SK-N-SH treated with all-trans-retinoic acid at 6 μM for 48 hours (cell line): ENCODE measurements around the gene PLAAT4.

Experiments used
- ARNTL ChIP-seq: fragments of 450-650 bp; formaldehyde crosslinking; IDR thresholded peaks from 2 replicates; pipeline ENCODE4 v1.5.0; 2020; ENCODE audit warnings: low read depth, mild to moderate bottlenecking, moderate library complexity, borderline replicate concordance
- CREB5 ChIP-seq: fragments of 250-450 bp; sonication (Bioruptor Pico); IDR thresholded peaks from 2 replicates; pipeline ENCODE4 v1.5.1; 2020; ENCODE audit warnings: low read depth, mild to moderate bottlenecking, moderate library complexity
- OSR1 ChIP-seq: fragments of 250-450 bp; sonication (Bioruptor Pico); IDR thresholded peaks from 2 replicates; pipeline ENCODE4 v1.8.0; 2022; ENCODE audit warnings: moderate library complexity, mild to moderate bottlenecking, inconsistent platforms
- PATZ1 ChIP-seq: fragments of 250-450 bp; sonication (Bioruptor Pico); IDR thresholded peaks from 2 replicates; pipeline ENCODE4 v1.8.0; 2020; ENCODE audit warnings: mild to moderate bottlenecking, moderate library complexity, borderline replicate concordance
- SNAI2 ChIP-seq: fragments of 250-450 bp; sonication (Bioruptor Pico); IDR thresholded peaks from 2 replicates; pipeline ENCODE4 v1.5.0; 2020; ENCODE audit warnings: mild to moderate bottlenecking, moderate library complexity
- ZFP3 ChIP-seq: fragments of 250-450 bp; sonication (Bioruptor Pico); IDR thresholded peaks from 2 replicates; pipeline ENCODE4 v1.5.0; 2020; ENCODE audit warnings: mild to moderate bottlenecking, moderate library complexity
- ZNF70 ChIP-seq: fragments of 450-650 bp; formaldehyde crosslinking; IDR thresholded peaks from 2 replicates; pipeline ENCODE4 v1.5.0; 2020; ENCODE audit warnings: mild to moderate bottlenecking, moderate library complexity

GRCh38 chr11:63532117-63532516, 4.5 kb upstream of the PLAAT4 start:
- no peak for TF ChIP-seq ZFP3
- TF ChIP-seq PATZ1 (CRISPR knock-in tag), result no peak
- TF ChIP-seq ARNTL (CRISPR knock-in tag), result no peak
- TF ChIP-seq CREB5 (CRISPR knock-in tag), result no peak
- no peak for TF ChIP-seq SNAI2 (CRISPR knock-in tag)
- TF ChIP-seq ZNF70 (CRISPR knock-in tag), result no peak
- no peak for TF ChIP-seq OSR1
